Brain microvascular endothelial cell (primary cell): ENCODE data around the gene RALGAPA2.

Experiments used
- DNase-seq: peaks from one replicate; pipeline ENCODE4 v3.0.0-alpha.2; 2020
- H3K27ac ChIP-seq: fragments of 250-450 bp; sonication (Bioruptor Pico); 2 replicates; pipeline ENCODE4 v1.5.1; 2020; ENCODE audit warnings: mild to moderate bottlenecking, moderate library complexity
- H3K27me3 ChIP-seq: fragments of 250-450 bp; sonication (Bioruptor Pico); replicated peaks from 2 replicates; pipeline ENCODE4 v1.5.1; 2020; ENCODE audit warnings: mild to moderate bottlenecking
- H3K36me3 ChIP-seq: fragments of 250-450 bp; sonication (Bioruptor Pico); replicated peaks from 2 replicates; pipeline ENCODE4 v1.5.1; 2020; ENCODE audit warnings: mild to moderate bottlenecking
- H3K4me3 ChIP-seq: 2 replicates; pipeline ENCODE4 v1.5.1; 2011; ENCODE audit warnings: low read depth, mild to moderate bottlenecking, control low read depth, low read length, moderate library complexity
- CTCF ChIP-seq: IDR thresholded peaks from 2 replicates; pipeline ENCODE4 v1.5.1; 2011; ENCODE audit warnings: low read depth, mild to moderate bottlenecking, moderate library complexity, low read length, control low read depth, inconsistent platforms; ENCODE audit errors: missing control alignments
- in situ Hi-C: cut with HindIII; loops from 2 replicates; pipeline ENCODE4 v1.10.0; 2017; ENCODE audit warnings: low sequenced_read_pairs, low pct_ligation_motif_present

The RALGAPA2 gene

GRCh38 chr20:20603339-20603990 lies 109.0 kb downstream of the RALGAPA2 start:
- Histone ChIP-seq H3K4me3 (no peak overlapping the region), H3K36me3 (no peaks in the 10 kb centered on the region), H3K27me3 (no peaks in the 10 kb centered on the region), H3K27ac (no peak overlapping the region)
- no peak for DNase-seq
- no peak for TF ChIP-seq CTCF
- in situ Hi-C loops, result no loop called here

GRCh38 chr20:20597966-20598365 lies 114.5 kb downstream of the RALGAPA2 start:
- Histone ChIP-seq H3K27ac (no peak overlapping the region), H3K4me3 (no peak overlapping the region), H3K27me3 (no peaks in the 10 kb centered on the region), H3K36me3 (no peaks in the 10 kb centered on the region)
- DNase-seq, result no peak
- in situ Hi-C loops, result no loop called here
- TF ChIP-seq CTCF, result no peak

- in situ Hi-C loops, result no loop called here
- no peak for DNase-seq
- TF ChIP-seq CTCF, result no peak
- Histone ChIP-seq H3K4me3 (no peak overlapping the region), H3K27me3 (no peaks in the 10 kb centered on the region), H3K27ac (no peak overlapping the region), H3K36me3 (no peaks in the 10 kb centered on the region)
Measured at GRCh38 chr20:20594171-20594530, 118.3 kb downstream of the RALGAPA2 start.

GRCh38 chr20:20593447-20594170 lies 118.8 kb downstream of the RALGAPA2 start:
- Histone ChIP-seq H3K27me3 (no peaks in the 10 kb centered on the region), H3K27ac (no peak overlapping the region), H3K4me3 (no peak overlapping the region), H3K36me3 (no peaks in the 10 kb centered on the region)
- in situ Hi-C loops, result no loop called here
- peak; percentile 51 for DNase-seq
- TF ChIP-seq CTCF, result peak; percentile 76

- no peak for DNase-seq
- H3K4me3 ChIP-seq, result no peak overlapping the region
- no peak for TF ChIP-seq CTCF
Measured at GRCh38 chr20:20585146-20585545, 127.3 kb downstream of the RALGAPA2 start.

More at GRCh38 chr20:20585146-20585545, 127.3 kb downstream of the RALGAPA2 start:
- Histone ChIP-seq H3K36me3 (no peaks in the 10 kb centered on the region), H3K27me3 (no peaks in the 10 kb centered on the region), H3K27ac (no peak overlapping the region)
- in situ Hi-C loops, result no loop called here
